ENCODE measurements around the gene HOXA2.

HOXA2 gene

DNA sequence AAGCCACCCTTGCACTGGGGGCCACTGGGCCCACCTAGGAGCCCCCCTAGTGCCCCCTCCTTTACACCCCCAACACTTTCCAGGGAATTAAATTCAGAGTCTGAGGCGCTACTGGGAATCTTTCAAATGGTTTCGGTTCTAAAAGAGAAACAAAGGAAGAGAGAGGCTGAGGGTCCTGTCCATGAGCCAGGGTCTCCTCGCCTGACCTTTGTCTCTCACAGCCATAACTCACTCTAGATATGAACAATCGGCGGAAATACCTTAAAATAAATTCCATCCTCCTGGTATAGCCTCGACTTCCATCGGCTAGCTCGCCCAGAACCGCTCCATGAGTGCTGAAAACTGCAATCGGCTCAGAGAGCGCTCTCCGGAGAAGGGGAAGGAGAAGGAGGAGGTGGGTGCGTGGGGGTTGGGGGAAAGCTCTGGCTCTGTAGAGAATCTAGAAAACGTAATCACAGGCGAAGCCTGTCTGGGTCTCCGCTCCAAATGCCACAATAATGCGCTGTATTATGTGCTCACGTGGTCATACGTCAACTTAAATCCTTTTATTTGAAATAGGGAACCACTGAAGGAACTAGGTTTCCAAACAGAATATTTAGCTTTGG lies 15.5 kb upstream of the HOXA2 start:
- H3K4me3 ChIP-seq (ENCODE audit: low read depth, low read length), result no peak overlapping the region
- no peak for TF ChIP-seq CTCF (IDR thresholded peaks at IDR 0.05; ENCODE audit: insufficient read depth, low read depth, low read length, missing control alignments)
- DNase-seq (ENCODE audit: low read depth), result no peak

GRCh38 chr7:27116962-27117886 lies 14.7 kb upstream of the HOXA2 start:
- no peak overlapping the region for H3K4me3 ChIP-seq (ENCODE audit: low read depth, low read length)
- DNase-seq (ENCODE audit: low read depth), result no peak
- no peak for TF ChIP-seq CTCF (IDR thresholded peaks at IDR 0.05; ENCODE audit: insufficient read depth, low read depth, low read length, missing control alignments)

DNA sequence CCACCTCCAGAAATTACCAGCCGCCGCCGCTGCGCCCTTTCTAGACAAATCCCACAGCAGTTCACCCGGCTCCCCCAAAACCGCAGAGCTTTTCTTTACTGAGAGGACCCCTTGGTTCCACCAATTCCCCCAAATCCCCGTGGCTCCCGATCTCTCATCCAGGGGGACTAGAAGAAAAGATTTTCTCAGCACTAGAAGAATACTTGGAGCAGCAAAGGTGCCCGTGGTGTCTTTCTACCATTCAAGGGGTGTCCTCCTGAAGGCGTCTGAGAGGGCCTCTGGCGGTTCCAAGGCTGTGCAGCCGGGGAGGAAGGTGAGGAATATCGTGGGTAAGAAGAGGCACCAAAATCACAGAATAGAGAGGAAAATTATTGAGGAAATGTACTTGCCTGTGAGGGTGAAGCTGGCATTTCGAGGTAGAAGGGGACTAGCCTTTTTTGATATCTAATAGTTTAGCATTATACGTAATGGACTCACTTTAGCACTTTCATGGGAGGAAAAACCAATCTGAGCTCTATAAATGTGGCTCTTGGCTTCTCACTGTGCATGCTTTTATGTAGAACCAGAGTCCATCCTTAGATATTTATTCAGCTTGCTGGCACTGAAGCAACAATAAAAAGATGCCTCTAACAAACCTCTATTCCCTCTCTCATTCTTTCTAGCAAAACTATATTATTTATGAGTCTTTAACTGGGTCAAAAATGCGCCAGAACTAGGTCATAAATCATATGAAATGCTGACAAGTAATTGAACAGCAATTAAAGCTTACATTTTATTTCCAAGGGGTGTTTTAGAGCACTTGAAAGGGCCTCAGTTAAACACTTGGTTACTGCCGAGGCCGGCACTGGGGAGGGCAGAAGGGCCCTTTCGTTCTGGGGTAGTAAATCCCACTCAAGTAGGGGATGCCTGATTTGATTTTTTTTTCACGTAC lies 13.8 kb upstream of the HOXA2 start:
- TF ChIP-seq CTCF (IDR thresholded peaks at IDR 0.05; ENCODE audit: insufficient read depth, low read depth, low read length, missing control alignments), result no peak
- no peak overlapping the region for H3K4me3 ChIP-seq (ENCODE audit: low read depth, low read length)
- no peak for DNase-seq (ENCODE audit: low read depth)

DNA sequence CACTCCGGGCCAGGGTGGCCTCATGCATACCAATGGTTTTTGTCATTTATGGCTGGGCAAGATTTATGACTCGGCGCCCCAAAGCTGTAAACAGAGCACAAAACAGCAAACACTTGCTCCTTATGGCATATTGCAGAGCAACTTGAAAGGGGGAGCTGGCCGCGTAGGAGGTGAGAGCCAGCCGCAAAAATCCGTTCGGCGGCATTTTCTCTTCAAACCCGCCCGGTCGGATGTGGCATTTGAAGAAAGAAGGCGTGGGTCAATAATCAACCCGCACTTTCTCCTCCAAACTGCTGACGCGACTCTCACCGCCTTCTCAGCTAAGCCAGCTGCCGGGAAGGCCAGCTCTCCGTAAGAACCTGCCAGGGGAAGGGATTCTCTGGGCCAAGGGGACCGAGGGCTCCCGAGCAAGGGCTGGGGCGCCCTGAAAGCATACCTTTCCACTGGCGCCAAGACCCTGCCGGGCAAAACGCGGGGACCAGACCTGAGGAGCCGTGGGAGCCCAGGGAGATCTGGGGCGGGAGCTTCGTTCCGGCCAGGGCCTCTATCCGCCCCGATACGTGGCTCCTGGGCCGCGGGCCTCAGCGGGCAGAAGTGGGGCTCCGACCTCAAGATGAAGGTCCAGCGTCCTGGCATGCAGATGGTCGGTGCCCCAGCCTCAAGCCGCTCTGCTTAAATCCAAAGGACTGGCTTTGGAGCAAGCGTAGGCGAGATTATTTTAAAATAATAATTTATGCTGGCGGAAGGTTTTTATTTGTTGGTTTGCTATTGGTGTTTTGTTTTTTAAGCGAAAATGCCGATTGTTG lies 12.9 kb upstream of the HOXA2 start:
- DNase-seq (ENCODE audit: low read depth), result no peak
- H3K4me3 ChIP-seq (ENCODE audit: low read depth, low read length), result no peak overlapping the region
- TF ChIP-seq CTCF (IDR thresholded peaks at IDR 0.05; ENCODE audit: insufficient read depth, low read depth, low read length, missing control alignments), result no peak

GRCh38 chr7:27114881-27115220 lies 12.4 kb upstream of the HOXA2 start:
- DNase-seq (ENCODE audit: low read depth), result no peak
- TF ChIP-seq CTCF (IDR thresholded peaks at IDR 0.05; ENCODE audit: insufficient read depth, low read depth, low read length, missing control alignments), result no peak
- no peak overlapping the region for H3K4me3 ChIP-seq (ENCODE audit: low read depth, low read length)

Measured in GM12865 (cell line).